Stimulated activated CD4-positive, alpha-beta T cell treated with anti-CD3 and anti-CD28 coated beads, TNF-alpha, amount 100 ng/mL, for 48 hours (primary cell): ENCODE data around the gene PREPL.
A peak's percentile ranks its signal among the peaks of the same experiment; 100 is the strongest.
"Not testable (repeated sequence)": the region's sequence is repeated elsewhere in the genome, so short reads cannot be mapped to it uniquely, and the experiment has no call there.

Source experiments
- DNase-seq, 3 donors: peaks; one replicate each; pipeline ENCODE4 v3.0.0-alpha.2; 2020; ENCODE audit warnings: low read depth in 3 of 3

The PREPL gene

DNA sequence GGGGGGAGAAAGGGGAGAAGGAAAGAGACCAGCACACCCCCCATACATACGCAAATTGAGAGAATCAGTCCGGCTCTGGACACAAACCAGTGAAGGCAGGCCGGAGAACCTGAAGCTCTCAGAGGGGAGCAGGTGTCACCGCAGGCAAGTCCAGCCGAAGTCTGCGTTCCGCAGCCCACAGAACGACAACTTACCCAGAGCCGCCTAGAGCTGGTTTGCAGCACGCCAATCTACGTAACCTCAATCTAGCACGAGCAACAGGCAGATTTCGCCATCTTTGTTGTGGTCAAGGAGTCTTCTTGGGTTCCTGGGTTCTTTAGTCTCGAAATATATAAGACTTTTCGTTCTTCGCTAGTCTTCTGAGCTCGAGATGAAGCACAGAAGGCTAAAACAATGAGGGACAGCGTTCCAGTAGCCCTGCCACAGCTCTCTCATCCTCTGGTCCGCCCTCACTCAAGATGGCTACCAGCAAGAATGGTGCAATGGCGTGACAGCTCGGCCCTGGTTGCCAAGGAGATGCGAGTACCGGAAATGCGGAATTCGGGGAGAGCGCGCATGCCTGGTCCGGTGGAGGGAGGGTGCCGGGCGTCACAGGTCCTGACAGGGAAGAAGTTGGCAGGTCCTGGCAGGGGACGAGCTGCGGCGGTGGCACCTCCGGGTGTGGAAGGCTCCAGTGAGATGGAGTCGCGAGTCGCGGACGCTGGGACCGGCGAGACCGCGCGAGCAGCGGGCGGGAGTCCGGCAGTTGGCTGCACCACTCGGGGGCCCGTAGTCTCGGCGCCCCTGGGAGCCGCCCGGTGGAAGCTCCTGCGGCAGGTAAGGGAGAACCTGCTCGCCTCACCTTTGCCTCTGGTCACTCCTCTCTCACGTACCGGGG, at the start of gene PREPL, which contains the start of gene CAMKMT:
PREPL (minus strand) TSS at position 165 of the 877 bp plus-strand sequence. CDS start 15,152 bp downstream, outside the sequence.
CAMKMT (plus strand) TSS at position 618 of the 877 bp plus-strand sequence.
- peak; percentile 95 to 97 (median 95) for DNase-seq

DNA sequence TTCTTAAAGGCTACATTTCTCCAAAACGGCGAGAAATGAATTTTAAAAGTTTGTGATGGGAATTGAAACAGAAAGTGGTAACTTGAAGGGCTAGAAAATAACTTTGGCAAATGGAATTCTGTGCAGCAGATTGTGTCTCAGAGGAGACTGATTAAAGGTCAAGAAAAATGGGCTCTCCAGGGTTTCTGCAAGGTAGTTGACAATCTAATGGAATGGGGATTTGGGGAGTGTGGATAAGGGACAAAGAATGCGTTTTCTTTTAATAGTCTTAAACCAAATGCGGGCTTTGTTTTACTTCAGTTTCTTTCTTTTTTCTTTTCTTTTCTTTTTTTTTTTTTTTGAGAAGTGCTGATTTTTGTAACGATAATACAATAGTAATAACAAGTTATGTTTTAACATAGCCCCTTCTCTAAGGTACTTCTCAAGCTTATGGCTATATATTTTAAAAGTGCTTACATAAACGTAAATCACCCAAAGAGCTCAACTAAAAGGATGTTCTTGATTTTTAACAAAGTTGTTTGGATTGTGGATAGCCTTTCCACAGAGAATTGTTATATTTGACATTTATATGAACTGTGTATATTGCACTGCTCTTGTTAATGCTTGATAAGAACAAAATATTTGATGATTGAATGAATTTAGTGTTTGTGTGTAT, 37.1 kb upstream of the PREPL start:
- no peak for DNase-seq

GRCh38 chr2:44397447-44398175, 36.3 kb upstream of the PREPL start:
- no peak for DNase-seq

DNA sequence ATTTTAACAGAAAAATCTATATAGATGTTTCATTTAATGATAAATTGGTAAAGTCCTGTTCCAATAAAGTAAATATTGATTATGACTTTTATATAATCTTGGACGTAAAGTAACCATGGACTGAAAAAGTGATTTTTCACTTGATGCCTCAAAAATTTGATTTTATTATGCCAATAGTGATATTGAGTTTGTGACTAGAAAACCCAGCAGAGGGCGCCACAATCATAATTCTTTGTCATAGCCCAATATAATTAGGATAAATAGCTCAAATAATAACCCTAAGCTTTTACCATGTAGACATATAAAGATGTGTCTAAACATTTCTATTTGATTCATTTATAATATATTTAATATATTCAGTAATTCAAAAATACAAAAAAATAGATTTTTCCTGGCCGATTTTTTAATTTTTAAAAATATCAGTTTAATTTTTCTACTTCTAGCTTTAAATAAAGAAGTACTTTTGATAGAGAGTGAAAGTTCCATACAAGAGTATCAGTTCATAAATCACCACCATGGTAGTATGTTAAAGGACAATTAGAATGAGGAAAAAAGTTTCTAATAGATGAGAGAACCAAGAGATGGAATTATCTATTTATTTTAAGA, 31.1 kb upstream of the PREPL start:
- DNase-seq: peak in 2 of 3 donors; percentile 20 to 30

DNA sequence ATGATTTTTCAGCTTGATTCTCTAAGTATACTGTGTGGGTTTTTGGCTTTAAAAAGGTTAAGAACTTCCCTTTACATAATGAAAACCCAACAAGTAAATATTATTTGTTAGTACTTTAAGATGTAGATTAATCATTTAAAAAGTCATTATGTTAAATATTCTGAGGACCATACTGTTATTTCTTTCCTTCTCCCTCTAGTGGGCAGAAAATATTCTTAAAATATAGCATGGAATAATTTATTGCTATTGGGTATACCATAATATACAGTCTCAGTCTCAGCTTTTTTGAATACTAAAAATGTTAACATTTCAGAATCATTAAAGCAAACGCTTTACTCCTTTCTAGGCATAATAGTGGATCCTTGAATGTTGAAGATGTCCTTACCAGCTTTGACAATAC, 28.6 kb upstream of the PREPL start:
- no peak for DNase-seq

DNA sequence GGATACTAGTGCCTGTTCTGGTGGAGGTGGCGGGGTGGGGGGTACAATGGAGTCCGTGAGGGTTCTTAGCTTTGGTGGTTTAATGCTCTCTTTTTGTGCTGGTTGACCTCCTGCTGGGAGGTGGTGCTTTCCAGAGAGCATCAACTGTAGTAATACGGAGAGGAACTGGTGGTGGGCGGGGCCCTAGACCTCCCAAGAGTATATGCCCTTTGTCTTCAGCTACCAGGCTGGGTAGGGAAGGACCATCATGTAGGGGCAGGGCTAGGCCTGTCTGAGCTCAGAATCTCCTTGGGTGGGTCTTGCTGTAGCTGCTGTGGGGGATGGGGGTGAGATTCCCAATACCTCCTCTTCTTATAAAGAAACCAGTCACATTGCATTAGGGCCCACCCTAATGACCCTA, 27.6 kb upstream of the PREPL start:
- DNase-seq: no peak

GRCh38 chr2:44385226-44385625, 23.9 kb upstream of the PREPL start:
- DNase-seq: not testable (repeated sequence)

DNA sequence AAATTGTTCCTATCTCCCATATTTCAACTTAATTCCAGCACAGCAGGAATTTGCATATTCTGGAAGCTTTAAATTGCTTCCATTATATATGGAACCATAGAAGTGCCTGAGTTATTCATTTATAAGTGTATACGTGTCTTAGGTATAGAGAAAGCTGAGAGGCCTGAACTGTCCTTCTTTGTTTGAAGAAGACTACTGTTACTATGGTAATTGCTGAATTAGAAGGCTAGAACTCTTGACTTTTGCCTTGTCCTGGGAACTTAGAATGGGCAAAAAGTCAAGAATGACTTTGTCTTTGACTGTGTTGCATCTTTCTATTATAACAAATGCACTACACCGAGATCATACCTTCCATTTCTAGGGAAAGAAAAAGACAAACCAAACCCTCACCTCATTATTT, 16.2 kb upstream of the PREPL start:
- no peak for DNase-seq

- no peak for DNase-seq
Observed at GRCh38 chr2:44372246-44372645, 11.0 kb upstream of the PREPL start.

DNA sequence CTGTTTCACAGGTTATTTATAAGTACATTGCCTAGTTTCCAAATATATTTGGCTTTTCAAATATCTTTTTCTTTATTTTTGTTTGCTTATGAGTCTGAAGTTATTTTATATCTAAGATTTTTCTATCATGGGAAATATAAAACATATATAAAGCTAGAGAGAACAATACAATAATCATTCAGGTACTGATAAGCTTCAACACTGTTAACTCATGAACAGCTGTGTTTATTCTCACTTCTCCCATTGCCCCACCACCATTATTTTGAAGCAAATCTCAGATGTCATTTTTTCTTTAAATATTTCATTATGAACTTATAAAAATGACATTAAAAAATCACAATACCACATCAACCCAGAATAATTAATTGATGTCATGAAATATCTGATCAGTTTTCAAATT, 10.2 kb upstream of the PREPL start:
- DNase-seq: no peak

DNA sequence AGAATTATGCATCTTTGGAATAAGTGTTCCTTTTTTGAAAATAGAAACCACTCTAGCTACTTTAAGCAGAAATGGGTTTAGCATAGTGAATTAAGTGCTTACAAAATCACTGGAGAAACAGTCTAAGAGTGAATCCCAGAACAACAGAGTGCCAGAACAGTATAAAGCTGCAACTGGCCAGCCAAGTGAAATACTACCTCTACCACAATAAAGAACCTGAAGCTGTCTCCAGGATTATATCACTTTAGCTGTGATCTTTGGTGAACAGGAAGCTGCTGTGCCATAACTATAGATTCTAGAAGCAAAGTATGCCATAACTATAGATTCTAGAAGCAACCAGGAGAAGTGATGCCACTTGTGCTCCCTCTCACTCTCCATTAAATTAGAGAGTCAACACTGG, 8.1 kb upstream of the PREPL start:
- no peak for DNase-seq

GRCh38 chr2:44367591-44367990, 6.3 kb upstream of the PREPL start:
- no peak for DNase-seq

GRCh38 chr2:44364604-44365003, 3.3 kb upstream of the PREPL start:
- DNase-seq: no peak

DNA sequence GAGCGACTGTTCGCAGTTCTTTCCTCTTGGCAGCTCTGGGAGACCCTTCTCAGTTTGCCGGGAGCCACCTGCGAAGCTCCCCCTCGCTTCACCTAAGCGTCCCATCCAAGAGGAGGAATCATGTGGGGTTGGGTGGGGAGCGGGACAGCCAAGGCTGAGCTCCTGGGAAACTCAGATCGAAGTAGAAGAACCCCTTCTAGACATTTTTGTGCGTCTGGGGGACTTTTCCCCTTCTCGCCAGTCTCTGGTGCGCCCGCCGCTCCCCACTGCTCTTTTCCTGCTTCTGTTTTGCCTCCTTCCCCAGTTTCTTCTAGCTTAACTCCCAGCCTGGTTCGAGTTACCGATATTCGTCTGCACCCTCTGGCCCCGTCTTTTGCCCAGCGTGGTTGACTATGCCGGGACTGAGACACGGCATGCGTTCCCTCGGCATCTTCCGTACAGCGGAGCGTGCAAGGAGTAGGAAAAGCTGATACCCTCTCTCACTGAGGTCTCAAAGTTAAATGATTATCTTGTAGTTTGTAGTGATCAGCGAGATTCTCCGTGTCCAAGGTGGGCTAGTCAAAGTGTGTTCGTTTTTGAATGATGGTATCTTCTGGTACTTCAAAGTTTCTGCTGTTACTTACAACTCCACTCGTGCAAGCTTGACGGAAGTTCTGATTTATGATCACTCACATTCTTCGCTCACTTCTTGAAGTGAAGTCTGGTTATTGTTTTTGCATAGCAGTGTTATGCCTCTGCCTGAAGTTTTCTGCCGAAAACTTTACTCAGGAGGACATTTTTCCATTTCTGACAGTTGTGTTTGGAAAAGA, 1.1 kb upstream of the PREPL start:
- peak in 1 of 3 donors; percentile 21 for DNase-seq

DNA sequence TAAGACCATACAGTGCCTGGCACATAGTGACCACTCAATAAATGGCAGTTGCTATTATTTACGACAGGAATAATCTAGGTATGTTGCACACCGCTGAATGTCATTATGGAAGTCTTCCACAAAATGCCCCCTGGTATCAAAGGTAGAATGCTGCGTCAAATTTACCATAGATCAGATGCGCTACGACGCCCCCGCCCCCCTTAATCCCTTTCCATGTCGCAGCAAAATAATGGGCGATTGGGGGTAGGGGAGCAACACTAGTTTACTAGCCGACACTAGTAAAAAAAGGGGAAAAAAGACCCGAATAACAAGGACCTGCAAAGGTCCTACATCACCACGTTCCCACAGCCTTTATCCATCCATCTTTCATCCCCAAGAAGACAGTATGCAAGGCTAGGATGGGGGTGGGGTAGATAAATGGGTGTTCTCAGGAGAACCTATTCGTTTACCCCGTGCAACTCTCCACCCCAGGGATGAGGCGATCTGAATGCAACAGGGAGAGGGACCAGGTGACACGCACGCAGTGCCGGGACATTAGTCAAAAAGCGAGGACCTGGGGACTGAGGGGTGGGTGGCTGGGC, 455 bp downstream of the PREPL start:
- no peak for DNase-seq

DNA sequence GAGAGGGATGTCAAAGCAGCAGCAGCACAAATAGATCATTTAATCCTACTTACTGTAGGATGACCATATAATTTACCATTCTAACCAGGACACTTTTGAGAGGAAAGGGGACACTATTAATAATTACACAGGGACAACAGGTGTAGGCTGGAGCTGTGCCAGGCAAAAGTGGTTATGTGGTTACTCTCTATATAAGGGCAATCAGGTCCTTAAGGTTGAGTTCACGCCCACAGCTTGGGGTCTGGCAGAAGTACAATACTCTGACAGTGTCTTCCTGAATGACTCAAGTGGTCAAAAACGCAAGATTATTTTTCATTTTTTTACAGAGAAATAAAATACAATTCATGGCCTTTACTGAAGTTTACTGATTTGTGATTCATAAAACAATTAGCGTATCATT, 2.8 kb downstream of the PREPL start:
- peak in 1 of 3 donors; percentile 19 for DNase-seq

- DNase-seq: no peak
Observed at GRCh38 chr2:44354761-44355160, 6.5 kb downstream of the PREPL start.

- DNase-seq: no peak
Observed at GRCh38 chr2:44352510-44352909, 8.8 kb downstream of the PREPL start.

GRCh38 chr2:44351676-44352075, 9.6 kb downstream of the PREPL start:
- DNase-seq: no peak

DNA sequence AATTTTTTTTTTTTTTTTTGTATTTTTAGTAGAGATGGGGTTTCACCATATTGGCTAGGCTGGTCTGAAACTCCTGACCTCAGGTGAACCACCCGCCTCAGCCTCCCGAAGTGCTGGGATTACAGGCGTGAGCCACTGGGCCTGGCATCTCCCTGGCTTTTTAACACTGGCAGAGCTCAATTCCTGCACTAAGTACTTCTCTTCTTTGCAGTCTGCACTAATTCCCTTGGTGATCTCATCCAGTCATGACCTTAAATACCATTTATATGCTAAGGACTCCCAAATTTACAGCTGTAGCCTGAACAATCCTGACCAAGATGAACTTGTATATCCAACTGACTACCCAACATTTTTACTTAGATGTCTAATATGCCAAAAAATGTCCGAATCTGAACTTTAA, 10.2 kb downstream of the PREPL start:
- no peak for DNase-seq

- no peak for DNase-seq
Observed at GRCh38 chr2:44349506-44349905, 11.8 kb downstream of the PREPL start.
